ENCODE data around the gene KCNK13. TPM values are rescaled to one million over a fixed set of nuclear protein-coding genes. Genes with fewer than 3 reads are reported as not detected.

The KCNK13 gene
- total RNA-seq, 1 donor from 2014 or later = not detected

GRCh38 chr14:90139199-90139598 is 77.4 kb downstream of the KCNK13 start:
- H3K9ac ChIP-seq = no peak overlapping the region
- no peak overlapping the region for H2AFZ ChIP-seq (replicated peaks)
- Mint-ChIP-seq H3K9me3 (no peaks in the 10 kb centered on the region), H3K4me3 (no peak overlapping the region), H3K36me3 (no peaks in the 10 kb centered on the region), H3K27ac (no peak overlapping the region), H3K27me3 (ENCODE audit: insufficient read depth, low read depth) (peaks cover 5% of the 10 kb centered on the region), H3K4me1 (peaks cover 16% of the 10 kb centered on the region)
- no peak overlapping the region for H3K27ac ChIP-seq
- no peak overlapping the region for H3K4me2 ChIP-seq
- H3F3A ChIP-seq (ENCODE audit: low read depth) = no peaks in the 10 kb centered on the region
- no peak for DNase-seq (ENCODE audit: low spot score)
- no peaks in the 10 kb centered on the region for H3K4me1 ChIP-seq
- H3K9me3 ChIP-seq (ENCODE audit: low read depth) = no peaks in the 10 kb centered on the region
- no peaks in the 10 kb centered on the region for H3K79me2 ChIP-seq (ENCODE audit: low read depth)
- no peaks in the 10 kb centered on the region for H3K36me3 ChIP-seq
- no peak overlapping the region for H3K4me3 ChIP-seq
- no peak for TF ChIP-seq EZH2 (IDR thresholded peaks at IDR 0.05)
- no peak for TF ChIP-seq EZH2phosphoT487 (IDR thresholded peaks at IDR 0.05)
- TF ChIP-seq, protein P1, sequence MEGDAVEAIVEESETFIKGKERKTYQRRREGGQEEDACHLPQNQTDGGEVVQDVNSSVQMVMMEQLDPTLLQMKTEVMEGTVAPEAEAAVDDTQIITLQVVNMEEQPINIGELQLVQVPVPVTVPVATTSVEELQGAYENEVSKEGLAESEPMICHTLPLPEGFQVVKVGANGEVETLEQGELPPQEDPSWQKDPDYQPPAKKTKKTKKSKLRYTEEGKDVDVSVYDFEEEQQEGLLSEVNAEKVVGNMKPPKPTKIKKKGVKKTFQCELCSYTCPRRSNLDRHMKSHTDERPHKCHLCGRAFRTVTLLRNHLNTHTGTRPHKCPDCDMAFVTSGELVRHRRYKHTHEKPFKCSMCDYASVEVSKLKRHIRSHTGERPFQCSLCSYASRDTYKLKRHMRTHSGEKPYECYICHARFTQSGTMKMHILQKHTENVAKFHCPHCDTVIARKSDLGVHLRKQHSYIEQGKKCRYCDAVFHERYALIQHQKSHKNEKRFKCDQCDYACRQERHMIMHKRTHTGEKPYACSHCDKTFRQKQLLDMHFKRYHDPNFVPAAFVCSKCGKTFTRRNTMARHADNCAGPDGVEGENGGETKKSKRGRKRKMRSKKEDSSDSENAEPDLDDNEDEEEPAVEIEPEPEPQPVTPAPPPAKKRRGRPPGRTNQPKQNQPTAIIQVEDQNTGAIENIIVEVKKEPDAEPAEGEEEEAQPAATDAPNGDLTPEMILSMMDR (IDR thresholded peaks at IDR 0.05) = no peak
- no peaks in the 10 kb centered on the region for H4K20me1 ChIP-seq (ENCODE audit: low read depth)
- H3K27me3 ChIP-seq = no peaks in the 10 kb centered on the region

GRCh38 chr14:90140298-90140955 is 78.6 kb downstream of the KCNK13 start:
- no peaks in the 10 kb centered on the region for H3K9me3 ChIP-seq (ENCODE audit: low read depth)
- no peaks in the 10 kb centered on the region for H3K4me1 ChIP-seq
- Mint-ChIP-seq H3K27me3 (ENCODE audit: insufficient read depth, low read depth) (peaks cover 5% of the 10 kb centered on the region), H3K36me3 (no peaks in the 10 kb centered on the region), H3K4me3 (no peak overlapping the region), H3K4me1 (peaks cover 16% of the 10 kb centered on the region), H3K9me3 (no peaks in the 10 kb centered on the region), H3K27ac (peak overlapping the region; percentile 67)
- TF ChIP-seq EZH2 (IDR thresholded peaks at IDR 0.05) (no peak), EZH2phosphoT487 (IDR thresholded peaks at IDR 0.05) (no peak)
- TF ChIP-seq, protein P1 (IDR thresholded peaks at IDR 0.05) = no peak
- no peaks in the 10 kb centered on the region for H4K20me1 ChIP-seq (ENCODE audit: low read depth)
- no peak overlapping the region for H3K9ac ChIP-seq
- H3K27me3 ChIP-seq = no peaks in the 10 kb centered on the region
- H2AFZ ChIP-seq (replicated peaks) = peak overlapping the region; percentile 38
- no peak for DNase-seq (ENCODE audit: low spot score)
- H3K4me3 ChIP-seq = no peak overlapping the region
- no peak overlapping the region for H3K4me2 ChIP-seq
- H3K27ac ChIP-seq = no peak overlapping the region
- no peaks in the 10 kb centered on the region for H3F3A ChIP-seq (ENCODE audit: low read depth)
- H3K36me3 ChIP-seq = no peaks in the 10 kb centered on the region
- H3K79me2 ChIP-seq (ENCODE audit: low read depth) = no peaks in the 10 kb centered on the region

GRCh38 chr14:90140956-90141316 is 79.1 kb downstream of the KCNK13 start:
- no peak overlapping the region for H3K4me3 Mint-ChIP-seq
- no peaks in the 10 kb centered on the region for H3K9me3 Mint-ChIP-seq
- Histone ChIP-seq H3F3A (ENCODE audit: low read depth) (no peaks in the 10 kb centered on the region), H3K4me1 (no peaks in the 10 kb centered on the region), H3K4me2 (no peak overlapping the region), H3K27me3 (no peaks in the 10 kb centered on the region), H3K9me3 (ENCODE audit: low read depth) (no peaks in the 10 kb centered on the region), H3K9ac (no peak overlapping the region), H4K20me1 (ENCODE audit: low read depth) (no peaks in the 10 kb centered on the region), H3K4me3 (no peak overlapping the region), H2AFZ (replicated peaks) (peak overlapping the region; percentile 38), H3K79me2 (ENCODE audit: low read depth) (no peaks in the 10 kb centered on the region), H3K27ac (no peak overlapping the region), H3K36me3 (no peaks in the 10 kb centered on the region)
- no peak for DNase-seq (ENCODE audit: low spot score)
- peaks cover 4% of the 10 kb centered on the region for H3K27me3 Mint-ChIP-seq (ENCODE audit: insufficient read depth, low read depth)
- TF ChIP-seq, protein P1 (IDR thresholded peaks at IDR 0.05) = no peak
- TF ChIP-seq EZH2phosphoT487 (IDR thresholded peaks at IDR 0.05) (no peak), EZH2 (IDR thresholded peaks at IDR 0.05) (no peak)
- H3K27ac Mint-ChIP-seq = peak overlapping the region; percentile 67
- peaks cover 16% of the 10 kb centered on the region for H3K4me1 Mint-ChIP-seq
- H3K36me3 Mint-ChIP-seq = no peaks in the 10 kb centered on the region
